ENCODE measurements around the gene ESYT2.

ESYT2 gene

GRCh38 chr7:158694650-158695049, 134.7 kb downstream of the ESYT2 start:
- H3K4me1 ChIP-seq (ENCODE audit: insufficient read depth, insufficient read length), result no peaks in the 10 kb centered on the region
- no peaks in the 10 kb centered on the region for H3K27me3 ChIP-seq (ENCODE audit: insufficient read depth, insufficient read length)
- H3K9me3 ChIP-seq (ENCODE audit: insufficient read depth, low read length), result no peaks in the 10 kb centered on the region
- TF ChIP-seq ZNF274 (IDR thresholded peaks at IDR 0.05; ENCODE audit: low read depth, low read length), result no peak
- TF ChIP-seq YY1 (IDR thresholded peaks at IDR 0.05; ENCODE audit: insufficient read depth, insufficient read length), result no peak
- TF ChIP-seq SUZ12 (IDR thresholded peaks at IDR 0.05; ENCODE audit: extremely low read depth, insufficient read depth, insufficient read length), result no peak
- no peak overlapping the region for H3K9ac ChIP-seq (ENCODE audit: insufficient read length, low read depth)
- H3K36me3 ChIP-seq (ENCODE audit: insufficient read depth, insufficient read length, low read length), result peaks cover 71% of the 10 kb centered on the region
- H3K4me3 ChIP-seq (ENCODE audit: insufficient read length, low read depth), result no peak overlapping the region
- DNase-seq (ENCODE audit: low read depth, low spot score), result no peak

- H3K27me3 ChIP-seq (ENCODE audit: insufficient read depth, insufficient read length), result no peaks in the 10 kb centered on the region
- DNase-seq (ENCODE audit: low read depth, low spot score), result no peak
- H3K36me3 ChIP-seq (ENCODE audit: insufficient read depth, insufficient read length, low read length), result peaks cover 82% of the 10 kb centered on the region
- no peaks in the 10 kb centered on the region for H3K4me1 ChIP-seq (ENCODE audit: insufficient read depth, insufficient read length)
- H3K9ac ChIP-seq (ENCODE audit: insufficient read length, low read depth), result no peak overlapping the region
- H3K9me3 ChIP-seq (ENCODE audit: insufficient read depth, low read length), result no peaks in the 10 kb centered on the region
- H3K4me3 ChIP-seq (ENCODE audit: insufficient read length, low read depth), result no peak overlapping the region
- no peak for TF ChIP-seq YY1 (IDR thresholded peaks at IDR 0.05; ENCODE audit: insufficient read depth, insufficient read length)
- TF ChIP-seq SUZ12 (IDR thresholded peaks at IDR 0.05; ENCODE audit: extremely low read depth, insufficient read depth, insufficient read length), result no peak
- no peak for TF ChIP-seq ZNF274 (IDR thresholded peaks at IDR 0.05; ENCODE audit: low read depth, low read length)
These were observed 139.8 kb downstream of the ESYT2 start for GRCh38 chr7:158689488-158689887.

GRCh38 chr7:158687406-158687805, 141.9 kb downstream of the ESYT2 start:
- Histone ChIP-seq H3K9ac (ENCODE audit: insufficient read length, low read depth) (no peak overlapping the region), H3K36me3 (ENCODE audit: insufficient read depth, insufficient read length, low read length) (peaks cover 88% of the 10 kb centered on the region), H3K4me3 (ENCODE audit: insufficient read length, low read depth) (no peak overlapping the region), H3K4me1 (ENCODE audit: insufficient read depth, insufficient read length) (no peaks in the 10 kb centered on the region), H3K27me3 (ENCODE audit: insufficient read depth, insufficient read length) (no peaks in the 10 kb centered on the region), H3K9me3 (ENCODE audit: insufficient read depth, low read length) (no peaks in the 10 kb centered on the region)
- no peak for TF ChIP-seq YY1 (IDR thresholded peaks at IDR 0.05; ENCODE audit: insufficient read depth, insufficient read length)
- TF ChIP-seq ZNF274 (IDR thresholded peaks at IDR 0.05; ENCODE audit: low read depth, low read length), result no peak
- TF ChIP-seq SUZ12 (IDR thresholded peaks at IDR 0.05; ENCODE audit: extremely low read depth, insufficient read depth, insufficient read length), result no peak
- DNase-seq (ENCODE audit: low read depth, low spot score), result no peak

- TF ChIP-seq ZNF274 (IDR thresholded peaks at IDR 0.05; ENCODE audit: low read depth, low read length) (no peak), SUZ12 (IDR thresholded peaks at IDR 0.05; ENCODE audit: extremely low read depth, insufficient read depth, insufficient read length) (no peak), YY1 (IDR thresholded peaks at IDR 0.05; ENCODE audit: insufficient read depth, insufficient read length) (no peak)
- no peak overlapping the region for H3K4me3 ChIP-seq (ENCODE audit: insufficient read length, low read depth)
- no peaks in the 10 kb centered on the region for H3K4me1 ChIP-seq (ENCODE audit: insufficient read depth, insufficient read length)
- DNase-seq (ENCODE audit: low read depth, low spot score), result no peak
- H3K36me3 ChIP-seq (ENCODE audit: insufficient read depth, insufficient read length, low read length), result peaks cover 82% of the 10 kb centered on the region
- no peak overlapping the region for H3K9ac ChIP-seq (ENCODE audit: insufficient read length, low read depth)
- H3K9me3 ChIP-seq (ENCODE audit: insufficient read depth, low read length), result no peaks in the 10 kb centered on the region
- no peaks in the 10 kb centered on the region for H3K27me3 ChIP-seq (ENCODE audit: insufficient read depth, insufficient read length)
These were observed 143.6 kb downstream of the ESYT2 start for GRCh38 chr7:158685693-158686092.

GRCh38 chr7:158684329-158684728, 145.0 kb downstream of the ESYT2 start:
- no peak for TF ChIP-seq SUZ12 (IDR thresholded peaks at IDR 0.05; ENCODE audit: extremely low read depth, insufficient read depth, insufficient read length)
- TF ChIP-seq YY1 (IDR thresholded peaks at IDR 0.05; ENCODE audit: insufficient read depth, insufficient read length), result no peak
- no peak for TF ChIP-seq ZNF274 (IDR thresholded peaks at IDR 0.05; ENCODE audit: low read depth, low read length)
- Histone ChIP-seq H3K27me3 (ENCODE audit: insufficient read depth, insufficient read length) (no peaks in the 10 kb centered on the region), H3K9me3 (ENCODE audit: insufficient read depth, low read length) (no peaks in the 10 kb centered on the region), H3K4me1 (ENCODE audit: insufficient read depth, insufficient read length) (no peaks in the 10 kb centered on the region), H3K4me3 (ENCODE audit: insufficient read length, low read depth) (no peak overlapping the region), H3K9ac (ENCODE audit: insufficient read length, low read depth) (no peak overlapping the region), H3K36me3 (ENCODE audit: insufficient read depth, insufficient read length, low read length) (peaks cover 84% of the 10 kb centered on the region)
- DNase-seq (ENCODE audit: low read depth, low spot score), result no peak

GRCh38 chr7:158683541-158683940, 145.8 kb downstream of the ESYT2 start:
- peaks cover 83% of the 10 kb centered on the region for H3K36me3 ChIP-seq (ENCODE audit: insufficient read depth, insufficient read length, low read length)
- no peak for TF ChIP-seq YY1 (IDR thresholded peaks at IDR 0.05; ENCODE audit: insufficient read depth, insufficient read length)
- no peak for TF ChIP-seq ZNF274 (IDR thresholded peaks at IDR 0.05; ENCODE audit: low read depth, low read length)
- no peak for TF ChIP-seq SUZ12 (IDR thresholded peaks at IDR 0.05; ENCODE audit: extremely low read depth, insufficient read depth, insufficient read length)

GRCh38 chr7:158682456-158682855, 146.9 kb downstream of the ESYT2 start:
- Histone ChIP-seq H3K36me3 (ENCODE audit: insufficient read depth, insufficient read length, low read length) (peaks cover 83% of the 10 kb centered on the region), H3K4me1 (ENCODE audit: insufficient read depth, insufficient read length) (no peaks in the 10 kb centered on the region), H3K27me3 (ENCODE audit: insufficient read depth, insufficient read length) (no peaks in the 10 kb centered on the region), H3K9me3 (ENCODE audit: insufficient read depth, low read length) (no peaks in the 10 kb centered on the region), H3K9ac (ENCODE audit: insufficient read length, low read depth) (no peak overlapping the region), H3K4me3 (ENCODE audit: insufficient read length, low read depth) (no peak overlapping the region)
- no peak for DNase-seq (ENCODE audit: low read depth, low spot score)
- TF ChIP-seq SUZ12 (IDR thresholded peaks at IDR 0.05; ENCODE audit: extremely low read depth, insufficient read depth, insufficient read length) (no peak), YY1 (IDR thresholded peaks at IDR 0.05; ENCODE audit: insufficient read depth, insufficient read length) (no peak), ZNF274 (IDR thresholded peaks at IDR 0.05; ENCODE audit: low read depth, low read length) (no peak)

More at GRCh38 chr7:158683541-158683940, 145.8 kb downstream of the ESYT2 start:
- Histone ChIP-seq H3K4me1 (ENCODE audit: insufficient read depth, insufficient read length) (no peaks in the 10 kb centered on the region), H3K4me3 (ENCODE audit: insufficient read length, low read depth) (no peak overlapping the region), H3K9me3 (ENCODE audit: insufficient read depth, low read length) (no peaks in the 10 kb centered on the region), H3K9ac (ENCODE audit: insufficient read length, low read depth) (no peak overlapping the region), H3K27me3 (ENCODE audit: insufficient read depth, insufficient read length) (no peaks in the 10 kb centered on the region)
- no peak for DNase-seq (ENCODE audit: low read depth, low spot score)
